H1 (cell line): ENCODE measurements around the gene IST1. TPM values are rescaled to one million over a fixed set of nuclear protein-coding genes. Genes with fewer than 3 reads are reported as not detected.

Experiments used
- CTCF ChIA-PET: fragments of 300-600 bp; sonication (Branson Sonifier 250); formaldehyde crosslinking; loops from one replicate; lab custom pipeline; 2021; ENCODE audit not compliant: partially characterized antibody; lab: Charles Lee
- POLR2A ChIA-PET: fragments of 300-600 bp; sonication (Branson Sonifier 250); formaldehyde crosslinking; loops from one replicate; lab custom pipeline; 2021; ENCODE audit warnings: inconsistent platforms; ENCODE audit not compliant: partially characterized antibody; lab: Charles Lee
- DNase-seq, 2 experiments: peaks; one replicate each; pipeline versions ENCODE4 v3.0.0 to v3.0.0-alpha.2; 2010 to 2022; ENCODE audit warnings: low spot score in 2 of 2, low read depth in 1 of 2, mixed read lengths in 1 of 2
- FAIRE-seq: peaks from 2 replicates; lab custom pipeline; 2011; peaks lifted over from hg19 to GRCh38; lab: Jason Lieb, UNC
- H2AFZ ChIP-seq: 2 replicates; pipeline ENCODE4 v1.8.1; 2012; ENCODE audit warnings: low read length, inconsistent platforms
- H2AK5ac ChIP-seq: 2 replicates; pipeline ENCODE4 v1.6.1; 2013; ENCODE audit warnings: low read depth, low read length
- H2BK120ac ChIP-seq: replicated peaks from 2 replicates; pipeline ENCODE3; 2013; ENCODE audit warnings: low read depth, low read length, inconsistent platforms
- H2BK12ac ChIP-seq: 2 replicates; pipeline ENCODE4 v1.6.1; 2013; ENCODE audit warnings: low read depth, low read length
- H2BK15ac ChIP-seq: 2 replicates; pipeline ENCODE4 v1.6.1; 2013; ENCODE audit warnings: low read length
- H2BK20ac ChIP-seq: 2 replicates; pipeline ENCODE4 v1.6.1; 2013; ENCODE audit warnings: low read length
- H2BK5ac ChIP-seq: 2 replicates; pipeline ENCODE4 v1.6.1; 2013; ENCODE audit warnings: low read depth, low read length
- H3K14ac ChIP-seq: 2 replicates; pipeline ENCODE4 v1.6.1; 2013; ENCODE audit warnings: inconsistent platforms; ENCODE audit not compliant: insufficient read length
- H3K18ac ChIP-seq: 2 replicates; pipeline ENCODE4 v1.6.1; 2013; ENCODE audit warnings: low read length; ENCODE audit errors: extremely low read depth
- H3K23ac ChIP-seq: 2 replicates; pipeline ENCODE4 v1.6.1; 2013; ENCODE audit warnings: inconsistent platforms; ENCODE audit not compliant: insufficient read length
- H3K23me2 ChIP-seq: 2 replicates; pipeline ENCODE4 v1.6.1; 2013; ENCODE audit warnings: low read depth, low read length
- H3K27ac ChIP-seq: 2 replicates; pipeline ENCODE4 v1.6.1; 2011; ENCODE audit warnings: low read depth, low read length, inconsistent platforms
- H3K27me3 ChIP-seq, 4 experiments: replicated peaks in 1 of 4; 1 replicate in 1 of 4; 2 replicates in 3 of 4; pipeline versions ENCODE4 v1.6.1 to v1.8.1; 2011 to 2013; ENCODE audit warnings: low read length in 3 of 4, mild to moderate bottlenecking in 3 of 4, inconsistent platforms in 2 of 4, mixed read lengths in 2 of 4, moderate library complexity in 1 of 4; ENCODE audit not compliant: control insufficient read depth in 3 of 4, insufficient read depth in 3 of 4; ENCODE audit errors: extremely low read depth in 1 of 4
- H3K36me3 ChIP-seq, 4 experiments: 2 replicates each; pipeline versions ENCODE4 v1.6.1 to v1.8.1; 2011 to 2013; ENCODE audit warnings: mild to moderate bottlenecking in 4 of 4, low read length in 3 of 4, moderate library complexity in 2 of 4, control low read depth in 1 of 4, inconsistent platforms in 1 of 4; ENCODE audit not compliant: insufficient read depth in 4 of 4, control insufficient read depth in 2 of 4
- H3K4ac ChIP-seq: replicated peaks from 2 replicates; pipeline ENCODE3; 2013; ENCODE audit warnings: low read length, low read depth, mixed read lengths, inconsistent platforms; ENCODE audit not compliant: insufficient read length
- H3K4me1 ChIP-seq, 4 experiments: replicated peaks in 1 of 4; 1 replicate in 1 of 4; 2 replicates in 3 of 4; pipeline versions ENCODE4 v1.6.1 to v1.8.1; 2011 to 2013; ENCODE audit warnings: low read length in 3 of 4, inconsistent platforms in 2 of 4, mixed read lengths in 1 of 4; ENCODE audit not compliant: insufficient read depth in 4 of 4, control insufficient read depth in 3 of 4
- H3K4me2 ChIP-seq, 2 experiments: 2 replicates each; pipeline versions ENCODE4 v1.6.1 to v1.8.1; 2011 to 2013; ENCODE audit warnings: low read depth in 2 of 2, low read length in 2 of 2, control low read depth in 1 of 2, inconsistent platforms in 1 of 2, mild to moderate bottlenecking in 1 of 2; ENCODE audit not compliant: insufficient read depth in 1 of 2
- H3K4me3 ChIP-seq, 4 experiments: fragments of 200-600, 300-600 bp in 1 of 4; sonication (generic), shearing (Covaris generic), sonication (Bioruptor Twin) in 1 of 4; 2 replicates each; pipeline versions ENCODE4 v1.5.1 to v1.8.1; 2011 to 2016; ENCODE audit warnings: low read length in 4 of 4, low read depth in 3 of 4, control low read depth in 2 of 4, inconsistent platforms in 2 of 4, mild to moderate bottlenecking in 2 of 4, mixed read lengths in 1 of 4, moderate library complexity in 1 of 4; ENCODE audit not compliant: insufficient read depth in 2 of 4; ENCODE audit errors: extremely low read depth in 1 of 4
- H3K56ac ChIP-seq: replicated peaks from 2 replicates; pipeline ENCODE3; 2013; ENCODE audit warnings: low read depth, mild to moderate bottlenecking, mixed read lengths, low read length, inconsistent platforms; ENCODE audit not compliant: insufficient read length
- H3K79me1 ChIP-seq: 2 replicates; pipeline ENCODE4 v1.6.1; 2013; ENCODE audit warnings: low read depth, low read length, control low read depth
- H3K79me2 ChIP-seq, 2 experiments: 2 replicates each; pipeline versions ENCODE4 v1.6.1 to v1.8.1; 2012 to 2013; ENCODE audit warnings: low read length in 2 of 2, mild to moderate bottlenecking in 2 of 2, inconsistent platforms in 1 of 2; ENCODE audit not compliant: insufficient read depth in 2 of 2, control insufficient read depth in 1 of 2
- H3K9ac ChIP-seq, 4 experiments: replicated peaks in 1 of 4; 1 replicate in 1 of 4; 2 replicates in 3 of 4; pipeline versions ENCODE4 v1.6.1 to v1.8.1; 2011 to 2013; ENCODE audit warnings: low read depth in 3 of 4, low read length in 3 of 4, control low read depth in 2 of 4, mild to moderate bottlenecking in 2 of 4, moderate library complexity in 2 of 4, inconsistent platforms in 1 of 4; ENCODE audit errors: extremely low read depth in 1 of 4
- H3K9me3 ChIP-seq, 2 experiments: 2 replicates each; pipeline versions ENCODE4 v1.6.1 to v1.8.1; 2012 to 2013; ENCODE audit warnings: mild to moderate bottlenecking in 2 of 2, moderate library complexity in 2 of 2, control low read depth in 1 of 2, inconsistent platforms in 1 of 2, low read depth in 1 of 2, low read length in 1 of 2, mixed read lengths in 1 of 2; ENCODE audit not compliant: insufficient read depth in 2 of 2
- H4K20me1 ChIP-seq, 2 experiments: replicated peaks in 1 of 2; 2 replicates each; pipeline versions ENCODE3 to v1.8.1; 2011 to 2013; ENCODE audit warnings: inconsistent platforms in 2 of 2, low read length in 2 of 2, mild to moderate bottlenecking in 1 of 2; ENCODE audit not compliant: insufficient read depth in 2 of 2, control insufficient read depth in 1 of 2
- H4K5ac ChIP-seq: 2 replicates; pipeline ENCODE4 v1.6.1; 2013; ENCODE audit warnings: low read length, low read depth, mixed read lengths, inconsistent platforms; ENCODE audit not compliant: insufficient read length
- H4K8ac ChIP-seq: 2 replicates; pipeline ENCODE4 v1.8.0; 2013; ENCODE audit warnings: mild to moderate bottlenecking, moderate library complexity, low read length, inconsistent platforms; ENCODE audit not compliant: insufficient read depth; ENCODE audit errors: extremely low read depth
- H4K91ac ChIP-seq: replicated peaks from 2 replicates; pipeline ENCODE3; 2013; ENCODE audit warnings: low read length, mixed read lengths, inconsistent platforms; ENCODE audit not compliant: insufficient read length
- CBX5 ChIP-seq: fragments of 300-800, 300-1000 bp; sonication (generic); IDR thresholded peaks from 2 replicates; pipeline ENCODE4 v1.7.1; 2016; ENCODE audit warnings: antibody characterized with exemption, low read length, low read depth
- CBX8 ChIP-seq: fragments of 300-800, 300-1000 bp; sonication (generic); IDR thresholded peaks from 2 replicates; pipeline ENCODE4 v1.7.1; 2016; ENCODE audit warnings: low read depth, low read length, borderline replicate concordance
- CHD2 ChIP-seq: IDR thresholded peaks from 2 replicates; pipeline ENCODE4 v1.6.1; 2012; ENCODE audit warnings: low read length, improper control_type of control experiment
- CREB1 ChIP-seq: IDR thresholded peaks from 2 replicates; pipeline ENCODE4 v1.6.1; 2012; ENCODE audit warnings: inconsistent platforms
- HDAC2 ChIP-seq, 2 experiments: fragments of 300-600 bp in 1 of 2; sonication (generic) in 1 of 2; IDR thresholded peaks; 2 replicates each; pipeline ENCODE4 v1.6.1; 2011 to 2012; ENCODE audit warnings: low read depth in 2 of 2, low read length in 2 of 2, mild to moderate bottlenecking in 2 of 2, moderate library complexity in 2 of 2, borderline replicate concordance in 1 of 2, inconsistent platforms in 1 of 2
- JUN ChIP-seq: IDR thresholded peaks from 2 replicates; pipeline ENCODE4 v1.6.1; 2011; ENCODE audit warnings: low read depth, mild to moderate bottlenecking, improper control_type of control experiment, low read length
- JUND ChIP-seq: IDR thresholded peaks from 2 replicates; pipeline ENCODE4 v1.6.1; 2011; ENCODE audit warnings: mild to moderate bottlenecking, improper control_type of control experiment, low read length
- KDM5A ChIP-seq: fragments of 200-600 bp; IDR thresholded peaks from 2 replicates; pipeline ENCODE4 v1.7.1; 2012; ENCODE audit warnings: mild to moderate bottlenecking, low read length, inconsistent platforms, mixed read lengths
- MAFK ChIP-seq: IDR thresholded peaks from 2 replicates; pipeline ENCODE4 v1.6.1; 2012; ENCODE audit warnings: low read depth, mild to moderate bottlenecking, improper control_type of control experiment, low read length
- MAX ChIP-seq: IDR thresholded peaks from 2 replicates; pipeline ENCODE4 v1.6.1; 2012; ENCODE audit warnings: inconsistent platforms
- NRF1 ChIP-seq: IDR thresholded peaks from 2 replicates; pipeline ENCODE4 v1.6.1; 2011; ENCODE audit warnings: mild to moderate bottlenecking, low read depth, low read length, improper control_type of control experiment
- POLR2AphosphoS5 ChIP-seq: IDR thresholded peaks from 2 replicates; pipeline ENCODE4 v1.6.1; 2011; ENCODE audit warnings: low read depth, low read length
- SAP30 ChIP-seq: fragments of 300-600 bp; sonication (generic); IDR thresholded peaks from 2 replicates; pipeline ENCODE4 v1.7.1; 2012; ENCODE audit warnings: low read length, moderate library complexity, mild to moderate bottlenecking, inconsistent platforms; ENCODE audit not compliant: insufficient read depth, insufficient replicate concordance
- TCF12 ChIP-seq: IDR thresholded peaks from 2 replicates; pipeline ENCODE4 v1.6.1; 2011; ENCODE audit warnings: low read depth, mild to moderate bottlenecking, low read length
- YY1 ChIP-seq: IDR thresholded peaks from 2 replicates; pipeline ENCODE4 v1.6.1; 2011; ENCODE audit warnings: low read depth, mild to moderate bottlenecking, low read length
- ZNF274 ChIP-seq: IDR thresholded peaks from 2 replicates; pipeline ENCODE4 v1.7.0; 2012; ENCODE audit warnings: low read length, borderline replicate concordance; ENCODE audit errors: extremely low read depth
- WGBS, 2 experiments: shearing (Covaris generic) in 1 of 2; methylation state at CpG; one replicate each; pipeline versions ENCODE4 v1.1.6 to v1.1.7; 2013 to 2015; ENCODE audit warnings: low lambda C conversion rate in 2 of 2, mixed read lengths in 2 of 2, inconsistent platforms in 1 of 2, low coverage in 1 of 2, missing lambda C conversion rate in 1 of 2; ENCODE audit not compliant: insufficient replicate concordance in 2 of 2, insufficient coverage in 1 of 2, insufficient read length in 1 of 2; ENCODE audit errors: extremely low coverage in 1 of 2, missing lambda C conversion rate in 1 of 2; 5-methylcytosine and 5-hydroxymethylcytosine counted together
- polyA plus RNA-seq, 7 experiments: library from polyadenylated mRNA; depleted of rRNA in 3 of 7; stranded (reverse) in 5 of 7; unstranded in 2 of 7; fragments of >200 nt in 5 of 7; fragments of 200-250 nt in 2 of 7; gene quantifications; 1 replicate in 5 of 7; 2 replicates in 1 of 7; 4 replicates in 1 of 7; pipeline versions ENCODE4 v1.2.1 to v1.2.3, GENCODE V29; 2011 to 2013; ENCODE audit warnings: missing spikeins in 2 of 7, mixed read lengths in 2 of 7
- total RNA-seq: library from RNA; stranded (reverse); fragmentation: NEBNext Ultra II Directional; extraction: Animal tissue kit (Norgen Biotek cat#: 25700); gene quantifications from 2 replicates; pipeline ENCODE4 v1.2.1, GENCODE V29; 2021

Gene IST1
- total and polyA plus RNA-seq, 2 of the 8 experiments (the other 6 are each of a cell fraction or from before 2014, with no cell fraction given), result 190 to 248 TPM

GRCh38 chr16:71878911-71879310 is 16.4 kb upstream of the IST1 start:
- Histone ChIP-seq H3K56ac (no peak overlapping the region), H4K8ac (no peak overlapping the region), H3K4me2 (no peak overlapping the region), H3K27ac (no peak overlapping the region), H3K4ac (no peak overlapping the region), H2BK5ac (no peak overlapping the region), H3K4me1 (peaks cover 4 to 10% (median 6%) of the 10 kb centered on the region in 4 experiments; a peak in 6 of 7 replicates), H2BK120ac (no peak overlapping the region), H3K4me3 (no peak overlapping the region), H4K5ac (no peak overlapping the region), H3K18ac (no peak overlapping the region), H3K9me3 (no peaks in the 10 kb centered on the region), H2BK12ac (no peak overlapping the region), H2AFZ (no peak overlapping the region), H2AK5ac (no peak overlapping the region), H4K20me1 (no peaks in the 10 kb centered on the region), H3K23me2 (peaks cover 7% of the 10 kb centered on the region; the same call in 1 of the 2 replicates), H3K79me1 (no peaks in the 10 kb centered on the region; the same call in 1 of the 2 replicates), H3K23ac (no peak overlapping the region), H2BK20ac (no peak overlapping the region), H3K9ac (no peak overlapping the region), H3K36me3 (peaks cover 4 to 28% (median 18%) of the 10 kb centered on the region in 4 experiments; a peak in 7 of 8 replicates), H3K27me3 (no peaks in the 10 kb centered on the region), H4K91ac (no peak overlapping the region), H2BK15ac (no peak overlapping the region), H3K79me2 (no peaks in the 10 kb centered on the region), H3K14ac (no peak overlapping the region)
- FAIRE-seq (no peak), DNase-seq (no peak)
- 82% methylated on average over 4 of the region's 4 CpGs; no CpG with 5 or more reads in 1 of the 2 experiments for WGBS, 2 experiments
- ChIA-PET POLR2A (no interaction called here), CTCF (no interaction called here)
- TF ChIP-seq MAX (no peak), TCF12 (no peak), JUN (no peak), MAFK (no peak), JUND (no peak), NRF1 (no peak), HDAC2 (IDR thresholded peaks at IDR 0.05; ENCODE audit: borderline replicate concordance in 1 of 2, low read depth in 2 of 2, low read length in 2 of 2) (no peak), CBX8 (no peak), YY1 (no peak), KDM5A (no peak), POLR2AphosphoS5 (no peak), CREB1 (no peak), ZNF274 (no peak), CBX5 (no peak), SAP30 (no peak), CHD2 (no peak)
